Osteocyte (in vitro differentiated cells): ENCODE results near the gene ZNF814. TPM values are rescaled to one million over a fixed set of nuclear protein-coding genes. Genes with fewer than 3 reads are reported as not detected.
A peak's percentile ranks its signal among the peaks of the same experiment; 100 is the strongest.
"Not testable (repeated sequence)": the region's sequence is repeated elsewhere in the genome, so short reads cannot be mapped to it uniquely, and the experiment has no call there.

ENCODE experiments used
- DNase-seq: peaks from one replicate; pipeline ENCODE4 v3.0.0; 2021; ENCODE audit warnings: mixed read lengths; ENCODE audit not compliant: unreplicated experiment; ENCODE audit errors: extremely low spot score
- H3K27ac Mint-ChIP-seq: one replicate; pipeline ENCODE4 v1.8.0; 2021; ENCODE audit warnings: mild to moderate bottlenecking, mixed read lengths; ENCODE audit not compliant: unreplicated experiment
- H3K27me3 Mint-ChIP-seq: one replicate; pipeline ENCODE4 v1.8.0; 2021; ENCODE audit warnings: mixed read lengths; ENCODE audit not compliant: unreplicated experiment
- H3K36me3 Mint-ChIP-seq: one replicate; pipeline ENCODE4 v1.8.0; 2021; ENCODE audit warnings: mixed read lengths; ENCODE audit not compliant: unreplicated experiment
- H3K4me1 Mint-ChIP-seq: one replicate; pipeline ENCODE4 v1.8.0; 2021; ENCODE audit warnings: mixed read lengths; ENCODE audit not compliant: unreplicated experiment
- H3K4me3 Mint-ChIP-seq: one replicate; pipeline ENCODE4 v1.8.0; 2021; ENCODE audit warnings: mild to moderate bottlenecking, moderate library complexity, mixed read lengths; ENCODE audit not compliant: unreplicated experiment
- H3K9me3 Mint-ChIP-seq: one replicate; pipeline ENCODE4 v1.8.0; 2021; ENCODE audit warnings: mixed read lengths; ENCODE audit not compliant: unreplicated experiment
- CTCF ChIP-seq: fragments of 200-600 bp; sonication (generic); IDR thresholded peaks from 2 replicates; pipeline ENCODE4 v1.5.0; 2021; ENCODE audit warnings: antibody characterized with exemption, mild to moderate bottlenecking, moderate library complexity
- total RNA-seq: library from RNA; stranded (reverse); gene quantifications from 2 replicates; pipeline ENCODE4 v1.2.1, GENCODE V29; 2021

ZNF814 gene
- total RNA-seq, 1 donor from 2014 or later: 17.2 TPM

GRCh38 chr19:57815247-57816075 lies 73.4 kb downstream of the ZNF814 start:
- no peaks in the 10 kb centered on the region for H3K9me3 Mint-ChIP-seq
- H3K4me3 Mint-ChIP-seq: peak overlapping the region; percentile 91
- no peaks in the 10 kb centered on the region for H3K27me3 Mint-ChIP-seq
- H3K36me3 Mint-ChIP-seq: peaks cover 2% of the 10 kb centered on the region
- H3K4me1 Mint-ChIP-seq: peaks cover 27% of the 10 kb centered on the region
- no peak for DNase-seq
- TF ChIP-seq CTCF: no peak
- peak overlapping the region; percentile 87 for H3K27ac Mint-ChIP-seq

- Mint-ChIP-seq H3K27ac (peak within 1 kb of the TSS; percentile 87), H3K9me3 (no peaks in the 10 kb centered on the region), H3K4me1 (peaks cover 20% of the 10 kb centered on the region), H3K4me3 (peak within 1 kb of the TSS; percentile 91), H3K36me3 (peaks cover 6% of the 10 kb centered on the region), H3K27me3 (no peaks in the 10 kb centered on the region)
- no peak for TF ChIP-seq CTCF
- peak; percentile 89 for DNase-seq
Observed at GRCh38 chr19:57814505-57815246, 74.2 kb downstream of the ZNF814 start, which contains the start of gene ZNF552. Gene ZNF552 (minus strand): TSS chr19:57814913. CDS start chr19:57814743, 170 bp downstream.

- H3K27me3 Mint-ChIP-seq: no peaks in the 10 kb centered on the region
- no peaks in the 10 kb centered on the region for H3K9me3 Mint-ChIP-seq
- H3K4me3 Mint-ChIP-seq: peak overlapping the region; percentile 91
- H3K27ac Mint-ChIP-seq: peak overlapping the region; percentile 87
- TF ChIP-seq CTCF: no peak
- H3K36me3 Mint-ChIP-seq: peaks cover 11% of the 10 kb centered on the region
- H3K4me1 Mint-ChIP-seq: peaks cover 17% of the 10 kb centered on the region
- DNase-seq: no peak
Observed at GRCh38 chr19:57813919-57814504, 74.8 kb downstream of the ZNF814 start.

GRCh38 chr19:57812975-57813820 lies 75.6 kb downstream of the ZNF814 start:
- not testable (repeated sequence) for H3K27ac Mint-ChIP-seq, H3K9me3 Mint-ChIP-seq, DNase-seq, H3K27me3 Mint-ChIP-seq
- peak overlapping the region; percentile 52 for H3K4me3 Mint-ChIP-seq
- H3K4me1 Mint-ChIP-seq: peaks cover 17% of the 10 kb centered on the region
- H3K36me3 Mint-ChIP-seq: peaks cover 13% of the 10 kb centered on the region

- DNase-seq: no peak
- no peak overlapping the region for H3K27ac Mint-ChIP-seq
- no peak for TF ChIP-seq CTCF
- H3K4me3 Mint-ChIP-seq: no peak overlapping the region
- no peaks in the 10 kb centered on the region for H3K27me3 Mint-ChIP-seq
- peaks cover 19% of the 10 kb centered on the region for H3K36me3 Mint-ChIP-seq
- peaks cover 17% of the 10 kb centered on the region for H3K4me1 Mint-ChIP-seq
- no peaks in the 10 kb centered on the region for H3K9me3 Mint-ChIP-seq
Observed at GRCh38 chr19:57812226-57812625, 76.6 kb downstream of the ZNF814 start.

GRCh38 chr19:57810410-57811295 lies 78.2 kb downstream of the ZNF814 start:
- H3K9me3 Mint-ChIP-seq, H3K27ac Mint-ChIP-seq, H3K27me3 Mint-ChIP-seq, DNase-seq, H3K4me3 Mint-ChIP-seq: not testable (repeated sequence)
- H3K4me1 Mint-ChIP-seq: peaks cover 19% of the 10 kb centered on the region
- peaks cover 23% of the 10 kb centered on the region for H3K36me3 Mint-ChIP-seq
